GM20431 (cell line): ENCODE results near the gene GGACT.
"Not testable (repeated sequence)": the region's sequence is repeated elsewhere in the genome, so short reads cannot be mapped to it uniquely, and the experiment has no call there.

Experiments used
- in situ Hi-C: fragments of 300-500 bp; cut with MseI, MboI; formaldehyde crosslinking; loops from one replicate; pipeline ENCODE4 v1.15.0; 2020; ENCODE audit warnings: low sequenced_read_pairs; ENCODE audit not compliant: unreplicated experiment

GGACT gene

DNA sequence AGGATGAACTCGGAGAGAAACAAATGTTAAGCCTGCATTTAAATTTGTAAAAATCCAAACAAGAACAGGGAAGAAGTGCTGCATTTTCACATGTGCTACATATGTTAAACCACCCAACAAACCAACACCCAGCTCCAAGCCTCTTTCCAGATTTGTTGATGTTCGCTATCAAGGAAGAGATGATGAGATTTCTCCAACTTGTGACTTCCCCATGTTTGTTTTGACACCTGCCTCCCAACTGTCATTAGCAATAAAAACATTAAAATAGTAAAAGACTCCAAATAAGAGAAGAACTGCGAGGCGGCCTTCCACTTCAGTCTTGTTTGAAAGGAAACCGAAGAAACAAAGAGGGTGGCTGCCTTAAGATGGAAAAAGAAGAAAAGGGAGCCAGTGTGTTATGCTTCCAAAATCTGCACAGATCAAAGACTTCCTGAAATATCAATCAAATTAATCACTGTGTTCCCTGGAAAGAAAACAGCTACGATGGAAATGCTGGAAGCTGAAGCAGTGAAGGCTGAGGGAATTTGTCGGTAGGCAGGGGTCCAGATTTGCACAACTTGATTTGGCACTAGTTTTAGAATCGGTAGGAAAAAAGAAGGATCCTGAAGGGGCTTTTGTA, 14.0 kb upstream of the GGACT start:
- in situ Hi-C loops: no loop called here

DNA sequence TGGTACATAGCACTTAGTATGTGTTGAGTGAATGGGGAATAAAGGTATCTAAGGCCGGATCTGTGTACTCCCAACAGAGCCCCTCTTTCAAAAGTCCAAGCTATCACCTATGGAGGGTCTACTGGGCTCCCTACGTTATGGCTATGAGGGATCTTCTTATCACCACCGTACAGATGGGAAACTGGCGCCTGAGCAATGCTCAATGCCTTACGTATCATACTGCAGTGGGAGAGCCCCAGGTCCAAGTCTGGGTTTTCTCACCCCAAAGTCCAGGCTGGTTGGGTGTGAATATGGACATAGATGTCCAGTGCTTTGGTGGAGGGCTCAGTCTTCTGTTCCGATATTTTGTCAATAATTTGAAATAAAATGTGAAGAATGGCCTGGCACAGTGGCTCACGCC, 13.1 kb upstream of the GGACT start:
- in situ Hi-C loops: no loop called here

DNA sequence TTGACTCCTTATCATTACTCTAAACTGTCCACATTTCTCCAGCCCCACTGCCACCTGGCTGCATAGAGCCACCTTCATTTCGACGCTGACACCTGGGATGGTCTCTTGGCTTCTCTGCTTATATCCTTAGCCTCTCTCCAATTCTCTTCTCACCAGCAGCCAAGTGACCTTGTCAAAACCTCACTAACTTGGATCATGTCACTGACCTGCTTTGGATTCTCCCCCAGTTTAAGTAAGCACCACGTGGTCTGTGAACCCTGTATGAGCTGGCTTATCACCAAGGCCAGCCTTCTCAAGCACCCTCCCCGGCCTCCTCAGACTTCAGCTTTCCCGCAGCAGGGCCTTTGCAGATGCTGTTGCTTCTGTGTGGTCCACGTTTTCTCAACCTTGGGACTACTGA, 12.3 kb upstream of the GGACT start:
- in situ Hi-C loops: no loop called here

DNA sequence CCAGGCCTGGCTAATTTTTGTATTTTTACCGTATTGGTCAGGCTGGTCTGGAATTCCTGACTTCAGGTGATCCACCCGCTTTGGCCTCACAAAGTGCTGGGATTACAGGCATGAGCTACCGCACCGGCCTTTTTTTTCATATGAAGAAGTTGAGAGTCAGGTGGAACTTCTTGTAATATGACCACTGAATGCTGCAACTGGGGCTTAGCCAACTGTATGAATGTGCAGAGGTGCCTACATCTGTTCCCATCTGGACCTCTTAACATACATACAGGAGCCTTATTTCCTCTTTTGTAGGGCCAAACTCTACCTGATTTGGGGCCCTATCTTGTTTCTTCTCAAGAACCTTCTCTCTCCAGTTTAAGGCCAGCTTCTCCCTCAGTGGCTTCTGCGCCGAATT, 11.9 kb upstream of the GGACT start:
- in situ Hi-C loops: no loop called here

DNA sequence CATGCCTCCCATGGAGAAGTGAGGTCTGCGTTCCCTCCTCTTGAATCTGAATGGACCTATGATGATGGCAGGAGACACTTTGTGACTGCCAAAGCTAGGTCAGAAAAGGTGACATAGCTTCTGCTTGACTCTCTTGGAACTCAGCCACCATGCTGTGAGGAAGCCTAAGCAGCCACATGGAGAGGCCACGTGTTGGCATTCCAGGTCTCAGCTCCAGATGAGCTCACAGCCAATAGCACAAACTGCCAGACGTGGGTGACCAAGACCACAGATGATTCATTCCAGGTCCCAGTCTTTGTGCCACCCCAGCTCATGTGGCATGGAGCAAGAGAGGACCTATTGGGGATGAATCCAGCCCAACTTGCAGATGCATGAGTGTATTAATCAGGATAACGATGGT, 8.7 kb upstream of the GGACT start:
- in situ Hi-C loops: no loop called here

DNA sequence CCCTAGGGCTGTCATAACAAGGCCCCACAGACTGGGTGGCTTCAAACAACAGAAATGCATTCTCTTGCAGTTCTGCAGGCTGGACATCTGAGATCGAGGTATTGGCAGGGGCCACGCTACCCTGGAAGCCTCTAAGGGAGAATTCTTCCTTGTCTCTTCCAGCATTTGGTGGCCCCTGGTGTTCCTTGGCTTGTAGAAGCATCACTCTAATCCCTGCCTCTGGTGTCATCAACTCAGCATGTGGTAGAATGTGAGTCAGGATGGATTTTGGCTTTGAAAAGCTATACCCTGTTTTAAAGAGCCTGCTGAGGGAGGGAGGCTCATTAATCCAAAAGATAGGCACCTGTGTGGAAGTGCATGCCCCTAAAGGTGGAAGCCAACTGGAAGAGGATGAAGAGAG, 7.9 kb upstream of the GGACT start:
- in situ Hi-C loops: no loop called here

DNA sequence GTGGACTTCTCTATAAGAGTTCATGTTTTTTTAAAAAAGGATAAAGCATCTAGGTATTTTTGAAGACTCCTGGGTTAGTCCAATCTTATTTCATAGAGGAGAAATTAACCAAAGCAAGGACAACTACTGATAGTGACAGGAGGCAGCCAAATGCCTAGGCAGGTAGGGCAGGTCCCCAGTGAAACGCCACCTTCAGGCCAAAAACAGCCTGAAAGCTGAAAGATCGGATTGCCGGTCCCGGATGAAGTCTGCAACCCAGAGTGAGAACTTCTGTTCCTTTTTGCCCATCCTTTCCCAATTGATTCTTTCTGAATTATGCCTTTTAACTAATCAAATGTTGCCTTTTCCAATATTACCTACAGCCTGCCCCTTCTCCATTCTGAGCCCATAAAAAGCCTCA, 6.1 kb upstream of the GGACT start:
- in situ Hi-C loops: no loop called here

DNA sequence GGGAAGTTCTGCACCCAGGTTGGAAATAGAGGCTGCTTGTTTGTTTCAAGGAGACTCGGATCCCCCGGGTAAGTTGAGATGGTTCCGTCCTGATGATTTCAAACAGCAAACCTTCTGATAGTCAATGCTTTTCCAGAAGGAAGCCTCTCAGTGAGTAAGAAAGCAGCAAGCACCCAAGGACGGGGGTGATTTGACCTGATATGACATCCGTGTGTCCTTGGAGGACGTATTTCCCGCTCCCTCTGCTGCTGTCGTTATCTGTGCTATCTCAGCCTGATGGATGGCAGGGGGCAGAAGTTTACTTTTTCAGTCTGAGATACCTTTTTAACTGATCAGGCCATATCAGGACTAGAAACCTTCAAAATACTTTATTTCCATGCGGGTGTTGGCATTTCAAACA, 5.7 kb upstream of the GGACT start:
- in situ Hi-C loops: no loop called here

DNA sequence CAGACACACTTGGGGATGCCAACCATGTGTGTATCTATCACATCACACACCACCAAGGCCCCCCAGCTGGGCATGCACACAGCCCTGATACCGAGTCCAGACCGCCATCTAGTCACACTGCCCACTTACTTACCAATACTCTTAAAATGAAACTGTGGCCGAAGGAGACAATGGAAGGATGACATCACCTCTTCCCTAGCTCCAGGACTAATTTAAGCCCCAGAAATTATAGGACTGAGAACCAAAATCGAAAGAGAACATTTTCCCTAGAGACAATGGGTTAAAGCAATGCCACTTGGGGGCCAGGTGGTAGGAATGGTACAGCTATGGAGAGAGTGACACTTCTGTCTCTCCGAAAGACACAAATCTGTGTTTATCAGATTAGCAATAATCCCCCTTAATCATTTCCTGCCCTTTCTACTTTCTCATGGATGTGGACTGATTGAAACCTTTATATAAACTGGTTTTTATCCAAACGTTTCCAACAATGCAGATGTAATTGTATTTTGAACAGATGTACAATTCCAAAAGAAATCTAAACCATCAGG, 663 bp upstream of the GGACT start:
- in situ Hi-C loops: no loop called here

DNA sequence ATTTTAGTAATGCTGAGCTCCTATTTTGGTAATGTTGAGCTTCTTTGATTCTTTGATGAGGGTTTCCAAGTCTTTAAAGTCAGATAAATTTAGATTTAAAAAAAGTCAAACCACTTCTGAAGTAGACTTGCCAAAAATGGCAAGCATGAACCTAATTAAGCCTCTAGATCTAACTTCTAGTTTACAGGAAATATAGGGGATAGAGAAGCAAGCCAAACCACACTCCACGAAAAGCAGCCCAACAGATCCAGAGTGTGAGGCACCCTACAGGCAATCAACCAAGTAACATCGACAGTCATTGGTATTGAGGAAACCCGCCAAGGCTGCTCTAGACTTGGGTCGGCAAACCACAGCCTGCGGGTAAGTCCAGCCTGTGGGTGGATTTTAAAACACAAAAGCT, 3.7 kb downstream of the GGACT start:
- in situ Hi-C loops: no loop called here

DNA sequence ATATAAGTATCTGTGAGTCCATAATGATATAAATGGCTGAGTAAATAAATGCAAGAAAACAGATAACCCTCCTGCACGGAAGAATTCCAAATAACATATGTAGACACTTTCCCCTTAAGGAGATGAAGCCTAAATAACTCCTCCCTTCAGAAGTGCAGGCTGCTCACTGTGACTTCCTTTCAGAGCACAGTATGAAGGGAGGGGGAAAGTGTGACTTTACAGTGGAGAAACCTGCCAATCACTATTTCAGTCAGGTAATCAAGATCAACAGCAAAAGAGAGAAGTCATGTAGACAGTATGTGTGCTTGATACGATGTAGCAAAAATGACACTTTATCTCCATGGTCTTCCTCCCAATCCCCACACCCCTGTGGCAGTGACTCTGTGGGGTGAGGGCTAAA, 7.1 kb downstream of the GGACT start:
- in situ Hi-C loops: no loop called here

DNA sequence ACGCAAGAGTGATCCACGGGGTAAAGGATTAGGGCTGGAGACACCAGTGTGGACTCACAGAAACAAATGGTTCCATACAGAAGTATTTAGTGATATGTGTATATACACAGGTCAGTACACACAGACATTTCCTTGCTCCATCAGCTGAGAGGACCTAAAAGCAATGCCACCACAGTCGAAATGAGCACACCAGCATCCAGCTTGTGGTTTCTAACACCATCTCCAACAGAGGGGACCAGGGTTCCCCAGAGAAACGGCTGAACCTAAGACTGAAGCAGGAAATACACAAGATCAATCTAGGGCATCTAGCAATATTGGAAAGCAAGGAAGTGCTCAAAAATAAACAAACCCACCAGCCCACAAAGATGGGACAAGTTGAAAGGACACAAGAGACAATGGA, 7.6 kb downstream of the GGACT start:
- in situ Hi-C loops: no loop called here

DNA sequence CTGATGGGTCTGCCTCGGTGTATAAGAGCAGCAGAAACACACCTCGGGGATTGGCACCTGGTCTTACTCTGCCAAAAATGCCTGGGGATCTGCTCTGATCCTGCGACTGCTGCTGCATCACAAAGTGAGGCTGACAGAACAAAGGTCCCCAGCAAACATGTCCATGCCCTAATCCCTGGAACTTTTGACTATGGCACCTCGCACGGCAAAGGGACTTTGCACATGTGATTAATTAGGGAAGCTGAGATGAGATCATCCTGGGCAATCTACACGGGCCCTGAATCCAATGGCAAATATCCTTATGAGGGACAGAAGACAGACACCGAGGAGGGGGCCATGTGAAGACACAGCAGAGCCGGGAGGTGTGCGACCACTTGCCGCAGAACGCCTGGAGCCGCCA, 8.5 kb downstream of the GGACT start:
- in situ Hi-C loops: no loop called here

DNA sequence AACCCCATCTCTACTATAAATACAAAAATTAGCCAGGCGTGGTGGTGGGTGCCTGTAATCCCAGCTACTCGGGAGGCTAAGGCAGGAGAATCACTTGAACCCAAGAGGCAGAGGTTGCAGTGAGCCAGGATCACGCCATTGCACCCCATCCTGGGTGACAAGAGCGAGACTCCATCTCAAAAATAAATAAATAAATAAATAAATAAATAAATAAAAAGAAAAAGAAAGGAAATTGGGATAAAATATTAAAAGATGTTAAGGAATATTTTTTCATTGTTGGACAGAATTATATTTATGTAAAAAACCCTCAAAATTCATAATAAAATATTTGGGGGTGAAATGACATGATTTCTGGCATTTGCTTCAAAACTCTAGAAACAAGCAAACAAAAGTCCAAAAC, 11.3 kb downstream of the GGACT start:
- in situ Hi-C loops: not testable (repeated sequence)

DNA sequence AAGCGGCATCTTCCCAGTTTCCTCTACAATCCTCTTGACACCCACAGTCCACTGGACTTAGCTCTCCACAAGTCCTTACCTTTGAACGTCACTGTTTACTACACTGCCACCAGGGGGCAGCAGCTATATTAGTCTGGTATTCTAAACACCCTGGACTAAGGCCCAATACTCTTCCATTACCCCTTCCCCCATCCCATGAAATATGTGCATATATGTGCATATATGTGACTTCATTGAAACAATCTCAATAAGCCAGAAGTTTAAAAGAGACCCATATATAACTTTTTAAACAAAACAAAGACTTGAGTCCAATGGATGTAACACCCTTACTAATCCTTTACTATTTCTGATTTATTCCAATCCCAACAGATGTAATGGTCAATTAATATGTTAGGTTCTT, 15.5 kb downstream of the GGACT start:
- in situ Hi-C loops: loop anchor here (25.0 kb wide), 1 partner anchor 539 kb away; no protein-coding TSS in a partner anchor

DNA sequence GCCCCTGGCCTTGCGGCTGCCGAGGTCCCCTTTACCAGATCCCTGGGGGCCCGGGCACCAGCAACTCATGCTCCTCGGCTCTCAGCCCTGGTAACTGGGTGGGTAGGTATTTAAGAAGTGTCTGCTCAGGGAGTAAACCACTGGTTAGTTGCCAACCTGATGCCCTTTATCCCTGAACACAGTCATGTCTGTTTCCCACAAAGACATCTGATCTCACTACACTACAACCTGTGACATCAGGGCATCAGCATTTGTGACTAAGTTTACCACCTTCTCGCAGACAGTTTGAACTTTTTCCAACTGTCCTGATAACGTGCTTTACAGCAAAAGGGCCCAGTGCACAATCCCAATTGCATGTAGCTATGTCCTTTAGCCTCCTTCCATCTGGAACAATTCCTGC, 22.0 kb downstream of the GGACT start:
- in situ Hi-C loops: loop anchor here (25.0 kb wide), 1 partner anchor 546 kb away; no protein-coding TSS in a partner anchor

DNA sequence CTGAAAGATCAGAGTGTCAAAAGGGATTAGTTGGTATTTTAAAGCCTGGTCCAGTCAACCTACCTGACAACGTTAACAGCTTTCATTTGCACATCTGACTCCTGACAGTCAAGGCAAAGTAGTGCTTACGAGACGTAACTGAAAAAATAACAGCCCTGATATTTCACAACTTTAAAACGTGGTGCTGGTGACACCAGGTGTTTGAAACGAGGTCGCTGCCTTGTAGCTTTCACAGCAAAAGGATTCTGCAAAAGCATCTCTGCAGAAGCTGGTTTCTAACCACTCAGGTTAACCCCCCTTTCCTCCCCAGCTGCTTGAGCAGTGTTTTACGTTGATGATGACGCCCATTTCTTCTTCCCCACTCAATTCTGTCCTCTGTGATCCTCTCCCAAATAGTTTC, 23.3 kb downstream of the GGACT start:
- in situ Hi-C loops: loop anchor here (25.0 kb wide), 1 partner anchor 547 kb away; no protein-coding TSS in a partner anchor

DNA sequence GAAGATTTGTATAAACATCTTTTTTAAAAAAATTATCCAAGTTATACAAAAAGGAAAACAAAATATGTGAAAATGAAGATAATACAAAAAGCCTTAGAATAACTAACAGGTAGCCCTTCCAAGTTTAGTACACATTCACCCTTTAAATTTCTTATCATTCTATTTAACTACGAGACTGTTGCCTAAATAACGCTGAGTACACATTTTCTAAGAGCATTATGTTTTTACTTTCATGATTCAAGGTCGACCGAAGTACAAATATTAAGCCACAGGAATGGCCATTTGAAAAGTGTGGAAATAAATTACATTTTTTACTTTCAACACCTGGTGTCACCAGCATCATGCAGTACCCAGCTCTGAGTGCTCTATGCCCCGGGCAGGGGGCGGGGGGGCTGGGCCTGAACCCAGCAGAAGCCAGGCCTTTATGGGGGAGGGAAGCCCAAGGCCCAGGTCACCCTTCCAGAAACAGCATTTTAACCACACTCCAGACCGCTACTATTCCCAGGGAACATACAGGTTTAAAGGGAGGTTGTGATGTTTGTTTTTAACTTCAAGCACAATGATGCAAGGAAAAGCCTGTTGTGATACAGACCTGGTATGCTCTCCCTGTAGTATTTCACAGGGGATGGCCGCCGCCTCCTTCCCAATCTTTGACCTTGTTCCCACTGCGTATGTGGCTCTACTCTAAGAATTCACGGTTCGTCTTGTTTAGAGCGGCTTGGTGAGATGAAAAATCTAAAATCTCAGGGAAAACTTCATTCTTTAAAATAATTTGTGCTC, 24.0 kb downstream of the GGACT start:
- in situ Hi-C loops: loop anchor here (25.0 kb wide), 1 partner anchor 548 kb away; no protein-coding TSS in a partner anchor

DNA sequence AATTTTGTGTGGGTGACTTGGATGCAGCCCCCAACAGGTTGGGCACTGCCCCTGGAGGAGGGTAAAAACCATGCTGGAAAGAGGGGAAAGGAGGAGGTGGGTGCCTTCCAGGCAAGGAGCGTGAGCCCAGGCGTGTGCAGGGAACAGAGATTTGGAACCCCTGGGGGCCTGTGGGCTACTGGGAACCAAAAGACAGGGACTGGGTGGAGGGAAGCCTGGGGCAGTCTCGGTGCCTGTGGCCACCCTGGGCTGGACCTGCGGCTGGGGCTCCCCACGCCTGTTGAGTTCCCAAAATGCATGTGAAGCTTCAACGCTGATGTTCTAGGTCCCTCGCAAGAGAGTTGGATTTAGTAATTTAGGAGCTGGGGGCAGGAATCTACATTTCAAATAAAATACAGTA, 24.8 kb downstream of the GGACT start:
- in situ Hi-C loops: loop anchor here (25.0 kb wide), 1 partner anchor 549 kb away; no protein-coding TSS in a partner anchor

DNA sequence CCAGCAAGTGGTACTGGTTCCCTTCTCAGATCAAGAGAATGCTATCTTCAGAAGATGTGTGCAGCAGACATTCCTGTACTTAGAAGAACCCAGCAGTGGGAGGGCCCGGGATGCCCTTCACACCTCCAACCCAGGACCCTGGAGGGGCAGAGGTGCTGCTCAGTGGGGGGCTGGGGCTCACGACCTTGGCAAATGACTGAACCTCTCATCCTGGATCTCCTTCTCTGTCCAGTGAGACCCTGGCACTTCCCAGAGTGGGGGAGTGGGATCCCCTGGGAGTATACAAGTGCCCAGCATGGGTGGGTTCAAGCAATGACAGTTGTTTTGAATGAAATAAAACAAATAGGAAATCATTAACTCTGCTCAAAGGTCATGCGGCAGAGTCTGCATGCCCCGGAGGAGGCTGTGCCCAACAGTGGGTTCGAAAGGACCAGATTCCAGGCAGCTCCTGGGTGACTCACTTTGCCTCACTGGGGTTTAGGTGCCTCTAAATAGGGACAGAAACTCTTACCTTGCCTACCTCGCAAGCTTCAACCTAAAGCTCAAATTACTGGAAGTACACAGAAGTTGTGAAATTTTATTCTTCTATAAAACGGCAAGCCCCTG, 26.9 kb downstream of the GGACT start:
- in situ Hi-C loops: loop anchor here (25.0 kb wide), 1 partner anchor 551 kb away; no protein-coding TSS in a partner anchor

DNA sequence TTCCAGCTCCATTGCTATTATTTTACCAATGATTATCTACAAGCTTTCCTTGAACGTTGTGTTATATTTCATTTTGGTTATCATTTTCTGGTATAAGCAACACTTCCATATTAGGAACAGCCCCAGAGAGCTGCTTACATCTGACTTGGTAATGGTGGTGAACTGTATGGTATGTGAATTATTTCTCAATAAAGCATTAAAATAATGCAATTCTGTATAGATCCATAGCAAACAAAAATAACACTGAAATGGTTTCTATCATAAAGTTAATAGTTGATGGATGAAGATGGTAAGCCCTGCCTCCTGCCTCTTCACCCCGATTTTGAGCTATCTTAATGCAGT, 27.5 kb downstream of the GGACT start:
- in situ Hi-C loops: loop anchor here (25.0 kb wide), 1 partner anchor 551 kb away; no protein-coding TSS in a partner anchor
